ENCODE data around the gene DDX43. TPM values are rescaled to one million over a fixed set of nuclear protein-coding genes. Genes with fewer than 3 reads are reported as not detected.

The DDX43 gene
- total RNA-seq (2022): not detected in 2 replicates
- Bru-seq, nascent RNA: not detected
- percentile 4 among the genes with signal in this experiment for BruChase-seq, experiment 1, labeled RNA remaining after a 2-hour chase
- BruChase-seq, experiment 2, labeled RNA remaining after a 6-hour chase: percentile 4 among the genes with signal in this experiment
- long read RNA-seq: 0 reads

DNA sequence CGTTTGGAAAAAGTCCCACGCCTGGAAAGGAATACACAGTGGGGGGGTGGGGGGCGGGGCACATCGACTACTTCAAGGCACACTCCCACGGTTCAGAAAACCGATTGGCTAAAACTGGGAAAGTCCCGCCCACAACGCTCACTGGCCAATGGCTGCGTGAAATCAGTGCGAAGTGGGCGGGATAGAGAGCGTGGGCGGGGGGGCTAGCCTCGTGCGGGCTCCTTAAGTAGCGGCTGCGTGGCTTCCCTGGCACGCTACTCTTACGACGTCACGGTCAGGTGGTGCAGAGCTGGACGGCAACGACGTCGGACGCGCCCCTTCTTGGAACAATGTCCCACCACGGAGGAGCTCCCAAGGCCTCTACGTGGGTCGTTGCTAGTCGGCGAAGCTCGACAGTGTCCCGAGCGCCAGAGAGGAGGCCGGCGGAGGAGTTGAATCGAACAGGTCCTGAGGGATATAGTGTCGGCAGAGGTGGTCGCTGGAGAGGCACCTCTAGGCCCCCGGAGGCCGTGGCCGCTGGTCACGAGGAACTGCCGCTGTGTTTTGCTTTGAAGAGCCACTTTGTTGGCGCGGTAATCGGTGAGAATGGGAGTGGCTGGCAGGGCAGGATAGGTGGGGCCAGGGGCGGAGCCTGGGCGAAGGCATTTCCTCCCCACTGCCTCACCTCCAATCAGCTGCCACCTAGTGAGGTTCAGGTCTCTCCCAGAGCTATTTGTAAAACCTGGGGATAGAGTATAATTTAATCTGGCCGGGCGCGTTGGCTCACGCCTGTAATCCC, at the start of gene DDX43:
TSS of gene DDX43 (plus strand) at position 252 of the 778 bp plus-strand sequence. CDS start at position 330, 78 bp downstream.
- no peaks in the 10 kb centered on the region for H3K27me3 ChIP-seq (replicated peaks; ENCODE audit: control insufficient read depth, insufficient read depth, low read length)
- intact Hi-C loops (cut with micrococcal nuclease; ENCODE audit: unreplicated experiment): no loop called here
- H3K9me3 ChIP-seq: no peaks in the 10 kb centered on the region
- no TSS peak for BruUV-seq (replicated peaks)
- no peak for DNase-seq
- no peak within 1 kb of the TSS for H3K4me3 Mint-ChIP-seq (ENCODE audit: unreplicated experiment)
- no peaks in the 10 kb centered on the region for H3K27me3 Mint-ChIP-seq (ENCODE audit: insufficient read depth, unreplicated experiment)
- no peaks in the 10 kb centered on the region for H3K4me1 ChIP-seq
- H3K27ac Mint-ChIP-seq (ENCODE audit: unreplicated experiment): no peak within 1 kb of the TSS
- peaks cover 7% of the 10 kb centered on the region for H3K4me1 Mint-ChIP-seq (ENCODE audit: low read depth, unreplicated experiment)
- ChIA-PET POLR2A (no interaction called here), CTCF (no interaction called here)
- no peak within 1 kb of the TSS for H3K4me3 ChIP-seq (ENCODE audit: low read depth, low read length)
- no peaks in the 10 kb centered on the region for H3K36me3 Mint-ChIP-seq (ENCODE audit: insufficient read depth, unreplicated experiment)
- H3K36me3 ChIP-seq (ENCODE audit: control insufficient read depth, insufficient read depth, low read length): no peaks in the 10 kb centered on the region
- H3K9me3 Mint-ChIP-seq (ENCODE audit: unreplicated experiment): no peaks in the 10 kb centered on the region
- TF ChIP-seq, protein P1, sequence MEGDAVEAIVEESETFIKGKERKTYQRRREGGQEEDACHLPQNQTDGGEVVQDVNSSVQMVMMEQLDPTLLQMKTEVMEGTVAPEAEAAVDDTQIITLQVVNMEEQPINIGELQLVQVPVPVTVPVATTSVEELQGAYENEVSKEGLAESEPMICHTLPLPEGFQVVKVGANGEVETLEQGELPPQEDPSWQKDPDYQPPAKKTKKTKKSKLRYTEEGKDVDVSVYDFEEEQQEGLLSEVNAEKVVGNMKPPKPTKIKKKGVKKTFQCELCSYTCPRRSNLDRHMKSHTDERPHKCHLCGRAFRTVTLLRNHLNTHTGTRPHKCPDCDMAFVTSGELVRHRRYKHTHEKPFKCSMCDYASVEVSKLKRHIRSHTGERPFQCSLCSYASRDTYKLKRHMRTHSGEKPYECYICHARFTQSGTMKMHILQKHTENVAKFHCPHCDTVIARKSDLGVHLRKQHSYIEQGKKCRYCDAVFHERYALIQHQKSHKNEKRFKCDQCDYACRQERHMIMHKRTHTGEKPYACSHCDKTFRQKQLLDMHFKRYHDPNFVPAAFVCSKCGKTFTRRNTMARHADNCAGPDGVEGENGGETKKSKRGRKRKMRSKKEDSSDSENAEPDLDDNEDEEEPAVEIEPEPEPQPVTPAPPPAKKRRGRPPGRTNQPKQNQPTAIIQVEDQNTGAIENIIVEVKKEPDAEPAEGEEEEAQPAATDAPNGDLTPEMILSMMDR (IDR thresholded peaks at IDR 0.05; ENCODE audit: insufficient read depth in 1 of 2, low read depth in 1 of 2, low read length in 1 of 2, severe bottlenecking in 1 of 2, unreplicated experiment in 1 of 2): no peak

DNA sequence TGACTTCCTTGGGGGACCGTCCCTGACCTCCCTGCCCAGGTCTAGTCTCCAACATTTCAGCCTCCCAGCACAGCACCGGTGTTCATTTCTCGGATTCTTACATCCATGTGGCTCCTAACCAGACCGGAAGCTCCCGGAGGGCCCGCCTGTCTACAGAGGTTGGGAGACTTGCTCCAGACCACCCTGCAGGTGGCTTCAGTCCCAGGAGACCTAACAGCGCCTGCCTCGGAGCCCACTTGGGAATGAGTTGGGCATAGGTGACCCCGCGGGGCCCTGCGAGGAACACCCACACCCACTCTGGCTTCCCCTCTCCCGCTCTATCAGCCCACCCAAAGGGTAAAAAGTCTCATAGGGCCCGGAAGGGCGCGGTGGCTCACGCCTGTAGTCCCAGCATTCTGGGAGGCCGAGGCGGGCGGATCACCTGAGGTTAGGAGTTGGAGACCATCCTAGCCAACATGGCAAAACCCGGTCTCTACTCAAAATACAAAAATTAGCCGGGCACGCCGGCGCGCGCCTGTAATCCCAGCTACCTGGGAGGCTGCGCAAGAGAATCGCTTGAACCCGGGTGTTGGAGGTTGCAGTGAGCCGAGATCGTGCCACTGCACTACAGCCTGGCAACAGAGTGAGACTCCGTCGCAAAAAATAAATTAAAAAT, 46.0 kb upstream of the DDX43 start:
- no peak for DNase-seq
- Mint-ChIP-seq H3K4me3 (ENCODE audit: unreplicated experiment) (no peak overlapping the region), H3K27me3 (ENCODE audit: insufficient read depth, unreplicated experiment) (no peaks in the 10 kb centered on the region), H3K36me3 (ENCODE audit: insufficient read depth, unreplicated experiment) (no peaks in the 10 kb centered on the region), H3K4me1 (ENCODE audit: low read depth, unreplicated experiment) (no peaks in the 10 kb centered on the region), H3K27ac (ENCODE audit: unreplicated experiment) (no peak overlapping the region), H3K9me3 (ENCODE audit: unreplicated experiment) (no peaks in the 10 kb centered on the region)
- Histone ChIP-seq H3K9me3 (no peaks in the 10 kb centered on the region), H3K4me3 (ENCODE audit: low read depth, low read length) (no peak overlapping the region), H3K27me3 (replicated peaks; ENCODE audit: control insufficient read depth, insufficient read depth, low read length) (no peaks in the 10 kb centered on the region), H3K4me1 (no peaks in the 10 kb centered on the region), H3K36me3 (ENCODE audit: control insufficient read depth, insufficient read depth, low read length) (no peaks in the 10 kb centered on the region)
- BruUV-seq (replicated peaks): no TSS peak
- POLR2A ChIA-PET: no interaction called here
- CTCF ChIA-PET: no interaction called here
- TF ChIP-seq, protein P1 (IDR thresholded peaks at IDR 0.05; ENCODE audit: insufficient read depth in 1 of 2, low read depth in 1 of 2, low read length in 1 of 2, severe bottlenecking in 1 of 2, unreplicated experiment in 1 of 2): no peak
- intact Hi-C loops (cut with micrococcal nuclease; ENCODE audit: unreplicated experiment): no loop called here

DNA sequence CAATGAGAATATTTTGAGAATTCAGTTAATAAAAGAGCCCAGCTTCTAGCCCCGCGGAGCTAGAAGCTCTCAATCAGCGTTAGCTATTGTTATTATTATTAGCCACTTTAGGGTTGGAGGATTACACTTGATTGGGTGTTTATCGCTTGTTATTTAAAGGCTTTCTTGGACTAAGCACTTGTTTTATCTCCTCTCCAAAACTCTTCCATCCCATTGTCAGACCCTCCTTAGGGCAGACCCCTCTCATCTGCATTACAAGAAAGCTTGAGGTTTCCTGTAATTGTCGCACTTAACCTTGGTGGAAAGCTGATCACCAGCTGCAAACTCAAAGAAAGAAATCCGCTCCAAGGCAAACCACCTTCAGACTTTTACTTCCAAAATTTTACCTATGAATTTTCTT, 45.3 kb upstream of the DDX43 start:
- H3K4me1 ChIP-seq: no peaks in the 10 kb centered on the region
- H3K9me3 ChIP-seq: no peaks in the 10 kb centered on the region
- no peaks in the 10 kb centered on the region for H3K36me3 ChIP-seq (ENCODE audit: control insufficient read depth, insufficient read depth, low read length)
- ChIA-PET POLR2A (no interaction called here), CTCF (no interaction called here)
- no TSS peak for BruUV-seq (replicated peaks)
- intact Hi-C loops (cut with micrococcal nuclease; ENCODE audit: unreplicated experiment): no loop called here
- DNase-seq: no peak
- TF ChIP-seq, protein P1 (IDR thresholded peaks at IDR 0.05; ENCODE audit: insufficient read depth in 1 of 2, low read depth in 1 of 2, low read length in 1 of 2, severe bottlenecking in 1 of 2, unreplicated experiment in 1 of 2): no peak
- Mint-ChIP-seq H3K4me3 (ENCODE audit: unreplicated experiment) (no peak overlapping the region), H3K9me3 (ENCODE audit: unreplicated experiment) (no peaks in the 10 kb centered on the region), H3K4me1 (ENCODE audit: low read depth, unreplicated experiment) (no peaks in the 10 kb centered on the region), H3K36me3 (ENCODE audit: insufficient read depth, unreplicated experiment) (no peaks in the 10 kb centered on the region), H3K27ac (ENCODE audit: unreplicated experiment) (no peak overlapping the region), H3K27me3 (ENCODE audit: insufficient read depth, unreplicated experiment) (no peaks in the 10 kb centered on the region)
- no peaks in the 10 kb centered on the region for H3K27me3 ChIP-seq (replicated peaks; ENCODE audit: control insufficient read depth, insufficient read depth, low read length)
- H3K4me3 ChIP-seq (ENCODE audit: low read depth, low read length): no peak overlapping the region

Data from Caco-2 (cell line).